Testis (tissue), 2 donors: ENCODE data around the gene STAT2.

Experiments used
- CTCF ChIP-seq, 3 experiments: fragments of 450-650 bp in 2 of 3; fragments of 200-600 bp in 1 of 3; sonication (generic) in 1 of 3; IDR thresholded peaks; one replicate each; pipeline ENCODE4 v1.5.1; 2016 to 2019; ENCODE audit warnings: antibody characterized with exemption in 3 of 3, mild to moderate bottlenecking in 2 of 3, moderate library complexity in 1 of 3
- POLR2A ChIP-seq: fragments of 450-650 bp; IDR thresholded peaks from one replicate; pipeline ENCODE4 v1.6.1; 2017; ENCODE audit warnings: antibody characterized with exemption, mild to moderate bottlenecking, moderate library complexity

GRCh38 chr12:56315249-56315621 is 44.7 kb downstream of the STAT2 start:
- TF ChIP-seq CTCF (IDR thresholded peaks at IDR 0.05) (no peak), POLR2A (no peak)
